ENCODE data around the gene ALOX5. TPM values are rescaled to one million over a fixed set of nuclear protein-coding genes. Genes with fewer than 3 reads are reported as not detected.

The ALOX5 gene
- polyA plus RNA-seq, 1 of the 3 experiments (the other 2 are of a cell fraction) = not detected

DNA sequence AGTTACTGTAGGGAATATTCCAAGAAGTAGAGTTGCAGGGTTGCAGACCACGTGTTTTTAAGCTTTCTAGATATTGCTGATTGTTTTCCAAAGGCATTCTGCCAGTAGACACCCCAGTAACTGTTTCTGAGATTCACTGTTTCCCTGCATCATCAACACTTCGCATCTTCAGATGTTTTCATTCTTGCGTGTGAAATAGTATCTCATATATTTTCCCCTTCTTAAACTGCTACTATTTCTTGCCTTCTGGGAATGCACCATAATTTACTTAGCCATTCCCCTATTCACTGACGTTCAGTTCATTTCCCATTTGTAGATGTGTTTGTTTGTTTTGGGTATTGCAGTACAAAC, 30.7 kb downstream of the ALOX5 start:
- H3K27ac ChIP-seq (ENCODE audit: low read depth in 2 of 2, low read length in 1 of 2) = no peak overlapping the region
- H3K9ac ChIP-seq = no peak overlapping the region

DNA sequence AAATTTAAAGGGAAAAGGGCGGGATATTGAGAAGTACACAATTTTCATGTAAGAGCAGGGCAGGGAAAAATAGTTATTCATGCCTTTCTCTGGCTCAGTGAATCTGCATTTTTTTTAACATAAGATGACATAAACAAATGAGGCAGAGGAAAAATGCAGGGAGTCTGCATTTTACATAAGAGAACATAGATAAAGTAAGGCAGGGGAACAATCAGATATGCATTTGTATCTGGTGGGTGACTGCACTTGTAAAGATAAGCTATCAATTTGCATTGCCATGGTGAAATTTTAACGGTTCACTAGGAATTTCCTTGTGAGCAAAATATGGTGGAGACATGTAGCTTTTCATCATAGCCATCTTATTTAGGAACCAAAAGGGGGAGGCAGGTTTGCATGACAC, 33.5 kb downstream of the ALOX5 start:
- Histone ChIP-seq H3F3A (replicated peaks; ENCODE audit: insufficient read depth) (no peaks in the 10 kb centered on the region), H3K27ac (ENCODE audit: low read depth in 2 of 2, low read length in 1 of 2) (no peak overlapping the region), H3K27me3 (ENCODE audit: insufficient read depth) (peaks cover 36% of the 10 kb centered on the region; the same call in 1 of the 2 replicates), H3K9me3 (no peaks in the 10 kb centered on the region), H4K20me1 (ENCODE audit: insufficient read depth) (no peaks in the 10 kb centered on the region), H3K4me2 (no peak overlapping the region), H3K79me2 (ENCODE audit: insufficient read depth) (no peaks in the 10 kb centered on the region), H3K9me2 (no peaks in the 10 kb centered on the region), H2AFZ (ENCODE audit: low read depth) (no peak overlapping the region), H3K4me3 (ENCODE audit: low read depth in 2 of 2, low read length in 1 of 2) (no peak overlapping the region), H3K36me3 (replicated peaks in 1 of 2; ENCODE audit: control insufficient read depth in 1 of 2, insufficient read depth in 2 of 2, low read length in 1 of 2) (no peaks in the 10 kb centered on the region), H3K9ac (no peak overlapping the region), H3K4me1 (ENCODE audit: control insufficient read depth in 1 of 2, insufficient read depth in 2 of 2, low read depth in 1 of 2, low read length in 1 of 2) (no peaks in the 10 kb centered on the region)
- TF ChIP-seq IRF3 (IDR thresholded peaks at IDR 0.05; ENCODE audit: low read depth, low read length) = no peak
- TF ChIP-seq RAD21 (IDR thresholded peaks at IDR 0.05; ENCODE audit: low read length) = no peak
- TF ChIP-seq SIN3A (IDR thresholded peaks at IDR 0.05; ENCODE audit: borderline replicate concordance, low read depth, low read length) = no peak
- TF ChIP-seq POLR2AphosphoS5 (IDR thresholded peaks at IDR 0.05; ENCODE audit: low read depth, low read length) = no peak
- no peak for TF ChIP-seq ELF1 (IDR thresholded peaks at IDR 0.05)
- no peak for TF ChIP-seq NRF1 (IDR thresholded peaks at IDR 0.05; ENCODE audit: low read depth, low read length)
- no peak for TF ChIP-seq JUND (IDR thresholded peaks at IDR 0.05)
- TF ChIP-seq YY1 (IDR thresholded peaks at IDR 0.05; ENCODE audit: low read depth) = no peak
- TF ChIP-seq, protein P1, sequence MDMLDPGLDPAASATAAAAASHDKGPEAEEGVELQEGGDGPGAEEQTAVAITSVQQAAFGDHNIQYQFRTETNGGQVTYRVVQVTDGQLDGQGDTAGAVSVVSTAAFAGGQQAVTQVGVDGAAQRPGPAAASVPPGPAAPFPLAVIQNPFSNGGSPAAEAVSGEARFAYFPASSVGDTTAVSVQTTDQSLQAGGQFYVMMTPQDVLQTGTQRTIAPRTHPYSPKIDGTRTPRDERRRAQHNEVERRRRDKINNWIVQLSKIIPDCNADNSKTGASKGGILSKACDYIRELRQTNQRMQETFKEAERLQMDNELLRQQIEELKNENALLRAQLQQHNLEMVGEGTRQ (IDR thresholded peaks at IDR 0.05; ENCODE audit: borderline replicate concordance, low read depth, low read length) = no peak
- TF ChIP-seq MXI1 (IDR thresholded peaks at IDR 0.05; ENCODE audit: low read depth, low read length) = no peak
- TF ChIP-seq RXRA (IDR thresholded peaks at IDR 0.05; ENCODE audit: borderline replicate concordance, low read depth) = no peak
- TF ChIP-seq EP300 (IDR thresholded peaks at IDR 0.05; ENCODE audit: borderline replicate concordance in 1 of 2, low read depth in 1 of 2, low read length in 1 of 2) = no peak
- DNase-seq = no peak
- WGBS (ENCODE audit: low lambda C conversion rate) = 4% methylated on average over 2 of the region's 2 CpGs
- ChIA-PET POLR2A (no interaction called here), CTCF (no interaction called here)

More for the DNA sequence above, 30.7 kb downstream of the ALOX5 start:
- no peaks in the 10 kb centered on the region for H3K9me2 ChIP-seq
- ChIA-PET POLR2A (no interaction called here), CTCF (interaction anchor here (1.1 kb wide), 1 partner anchor 15 kb away, joined by 4 read pairs; no protein-coding TSS in a partner anchor)
- no peaks in the 10 kb centered on the region for H3K79me2 ChIP-seq (ENCODE audit: insufficient read depth)
- H3K4me1 ChIP-seq (ENCODE audit: control insufficient read depth in 1 of 2, insufficient read depth in 2 of 2, low read depth in 1 of 2, low read length in 1 of 2) = no peaks in the 10 kb centered on the region
- WGBS (ENCODE audit: low lambda C conversion rate) = 23% methylated on average over 4 of the region's 4 CpGs
- no peak overlapping the region for H3K4me2 ChIP-seq
- H2AFZ ChIP-seq (ENCODE audit: low read depth) = no peak overlapping the region
- no peaks in the 10 kb centered on the region for H3K9me3 ChIP-seq
- TF ChIP-seq RXRA (IDR thresholded peaks at IDR 0.05; ENCODE audit: borderline replicate concordance, low read depth) (no peak), FOXJ3 (CRISPR knock-in tag; IDR thresholded peaks at IDR 0.05) (no peak), GATA2 (CRISPR knock-in tag; IDR thresholded peaks at IDR 0.05) (no peak), SIN3A (IDR thresholded peaks at IDR 0.05; ENCODE audit: borderline replicate concordance, low read depth, low read length) (no peak), EZH2phosphoT487 (IDR thresholded peaks at IDR 0.05; ENCODE audit: borderline replicate concordance, low read depth) (no peak), JUND (IDR thresholded peaks at IDR 0.05) (no peak), MXI1 (IDR thresholded peaks at IDR 0.05; ENCODE audit: low read depth, low read length) (no peak)
- H3K27me3 ChIP-seq (ENCODE audit: insufficient read depth) = peaks cover 40% of the 10 kb centered on the region; the same call in 1 of the 2 replicates
- DNase-seq = no peak
- no peaks in the 10 kb centered on the region for H4K20me1 ChIP-seq (ENCODE audit: insufficient read depth)
- H3K36me3 ChIP-seq (replicated peaks in 1 of 2; ENCODE audit: control insufficient read depth in 1 of 2, insufficient read depth in 2 of 2, low read length in 1 of 2) = no peaks in the 10 kb centered on the region
- no peaks in the 10 kb centered on the region for H3F3A ChIP-seq (replicated peaks; ENCODE audit: insufficient read depth)
- H3K4me3 ChIP-seq (ENCODE audit: low read depth in 2 of 2, low read length in 1 of 2) = no peak overlapping the region

All from SK-N-SH (cell line).